Esophagus (tissue), 2 donors: ENCODE results near the gene TMC1. TPM values are rescaled to one million over a fixed set of nuclear protein-coding genes. Genes with fewer than 3 reads are reported as not detected.
A peak's percentile ranks its signal among the peaks of the same experiment; 100 is the strongest.

Experiments used
- H3K27ac ChIP-seq, 2 donors: one replicate each; pipeline ENCODE4 v1.5.1; 2013; ENCODE audit warnings: low read depth in 2 of 2, mild to moderate bottlenecking in 2 of 2, inconsistent platforms in 1 of 2, low read length in 1 of 2, moderate library complexity in 1 of 2
- H3K27me3 ChIP-seq, 2 donors: one replicate each; pipeline ENCODE4 v1.6.1; 2013; ENCODE audit warnings: low read length in 2 of 2, control low read depth in 1 of 2, mild to moderate bottlenecking in 1 of 2; ENCODE audit not compliant: insufficient read depth in 2 of 2, control insufficient read depth in 1 of 2
- H3K36me3 ChIP-seq, 2 donors: one replicate each; pipeline ENCODE4 v1.6.1; 2013; ENCODE audit warnings: low read length in 1 of 2; ENCODE audit not compliant: control insufficient read depth in 2 of 2, insufficient read depth in 2 of 2
- H3K4me1 ChIP-seq, 2 donors: one replicate each; pipeline ENCODE4 v1.6.1; 2013; ENCODE audit warnings: low read length in 1 of 2; ENCODE audit not compliant: control insufficient read depth in 2 of 2, insufficient read depth in 2 of 2
- H3K4me3 ChIP-seq, 2 donors: one replicate each; pipeline ENCODE4 v1.5.1; 2013; ENCODE audit warnings: low read length in 2 of 2, mild to moderate bottlenecking in 2 of 2, low read depth in 1 of 2, moderate library complexity in 1 of 2
- H3K9me3 ChIP-seq, 2 donors: one replicate each; pipeline ENCODE4 v1.6.1; 2013; ENCODE audit warnings: mild to moderate bottlenecking in 2 of 2, low read depth in 1 of 2, low read length in 1 of 2, moderate library complexity in 1 of 2; ENCODE audit not compliant: control insufficient read depth in 2 of 2, insufficient read depth in 1 of 2
- WGBS, 2 donors: extraction: QIAGEN DNeasy Blood & Tissue Kit; methylation state at CpG; one replicate each; pipeline ENCODE4 v1.1.7; 2013; 5-methylcytosine and 5-hydroxymethylcytosine counted together
- polyA plus RNA-seq, 2 donors: library from polyadenylated mRNA; stranded (reverse); fragments of 200-250 nt; gene quantifications; one replicate each; pipeline ENCODE4 v1.2.3, GENCODE V29; 2013
- donor health status: healthy with polysubstance abuse.
- donor health status: Bipolar disorder and iron deficiency.

TMC1 gene
- polyA plus RNA-seq, 2 donors: 6.1 to 10.3 TPM

GRCh38 chr9:72623156-72623555 is 101.7 kb downstream of the TMC1 start:
- H3K9me3 ChIP-seq: no peaks in the 10 kb centered on the region
- H3K4me1 ChIP-seq: no peaks in the 10 kb centered on the region
- no peaks in the 10 kb centered on the region for H3K36me3 ChIP-seq
- 40 to 45% methylated on average over 2 of the region's 2 CpGs for WGBS, 2 donors
- H3K27me3 ChIP-seq: no peaks in the 10 kb centered on the region
- H3K4me3 ChIP-seq: no peak overlapping the region
- H3K27ac ChIP-seq: no peak overlapping the region

DNA sequence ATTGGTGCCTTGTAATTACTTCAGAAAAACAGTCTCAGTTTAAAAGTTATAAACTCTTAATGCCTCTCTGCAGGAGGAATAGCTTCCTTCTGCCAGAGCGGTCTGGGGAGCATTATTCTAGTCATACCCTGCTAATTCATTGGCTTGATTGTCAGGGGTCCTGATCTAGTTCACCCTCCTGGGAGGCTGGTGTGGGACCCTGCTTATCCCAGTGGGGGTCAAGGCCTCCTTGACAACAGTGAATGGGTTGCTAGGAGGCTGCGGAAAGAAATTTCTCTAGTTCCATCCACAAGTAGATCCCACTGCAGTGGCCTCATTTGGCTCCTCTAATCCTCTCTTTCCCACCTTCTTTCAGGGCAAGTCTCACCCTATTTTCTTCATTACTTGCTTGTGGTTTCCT is 105.7 kb downstream of the TMC1 start:
- WGBS, 2 donors: 93 to 97% methylated on average over 2 of the region's 2 CpGs
- Histone ChIP-seq H3K4me1 (peaks cover 0 to 2% of the 10 kb centered on the region in 2 donors), H3K9me3 (no peaks in the 10 kb centered on the region), H3K27me3 (no peaks in the 10 kb centered on the region), H3K4me3 (no peak overlapping the region), H3K27ac (no peak overlapping the region), H3K36me3 (no peaks in the 10 kb centered on the region)

GRCh38 chr9:72627956-72628540 is 106.6 kb downstream of the TMC1 start:
- Histone ChIP-seq H3K27ac (no peak overlapping the region), H3K4me3 (no peak overlapping the region), H3K4me1 (peaks cover 0 to 2% of the 10 kb centered on the region in 2 donors), H3K27me3 (no peaks in the 10 kb centered on the region), H3K9me3 (no peaks in the 10 kb centered on the region), H3K36me3 (no peaks in the 10 kb centered on the region)
- 76 to 79% methylated on average over 7 of the region's 7 CpGs for WGBS, 2 donors

- WGBS, 2 donors: 14 to 39% methylated on average over 5 of the region's 5 CpGs
Observed at GRCh38 chr9:72633966-72634365, 112.6 kb downstream of the TMC1 start.

DNA sequence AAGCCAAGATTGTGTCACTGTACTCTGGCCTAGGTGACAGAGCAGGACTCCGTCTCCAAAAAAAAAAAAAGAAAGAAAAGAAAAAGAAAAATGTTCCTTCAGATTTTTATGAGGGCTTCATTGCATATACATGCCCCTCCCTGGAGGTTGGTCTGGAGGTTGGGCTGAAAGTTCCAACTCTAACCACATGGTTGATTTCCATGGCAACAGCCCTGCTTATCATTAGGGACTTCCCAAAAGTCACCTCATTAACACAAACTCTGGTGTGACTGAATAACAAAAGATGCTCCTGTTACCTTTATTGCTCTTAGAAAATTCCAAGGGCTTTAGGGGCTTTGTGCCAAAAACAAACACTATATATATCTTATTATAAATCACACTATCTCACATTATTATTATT is 113.8 kb downstream of the TMC1 start:
- Histone ChIP-seq H3K27me3 (no peaks in the 10 kb centered on the region), H3K9me3 (peaks cover 2 to 3% of the 10 kb centered on the region in 2 donors), H3K27ac (no peak overlapping the region), H3K4me3 (no peak overlapping the region), H3K4me1 (no peaks in the 10 kb centered on the region), H3K36me3 (no peaks in the 10 kb centered on the region)
- 67 to 89% methylated on average over 1 of the region's 1 CpG for WGBS, 2 donors

More at GRCh38 chr9:72633966-72634365, 112.6 kb downstream of the TMC1 start:
- no peaks in the 10 kb centered on the region for H3K27me3 ChIP-seq
- peaks cover 2 to 3% of the 10 kb centered on the region in 2 donors for H3K9me3 ChIP-seq
- peak overlapping the region in 1 of 2 donors; percentile 4 for H3K27ac ChIP-seq
- H3K36me3 ChIP-seq: no peaks in the 10 kb centered on the region
- H3K4me3 ChIP-seq: no peak overlapping the region
- no peaks in the 10 kb centered on the region for H3K4me1 ChIP-seq

GRCh38 chr9:72636621-72637020 is 115.2 kb downstream of the TMC1 start:
- no peak overlapping the region for H3K27ac ChIP-seq
- H3K36me3 ChIP-seq: no peaks in the 10 kb centered on the region
- WGBS, 2 donors: 54 to 65% methylated on average over 3 of the region's 3 CpGs
- no peak overlapping the region for H3K4me3 ChIP-seq
- H3K27me3 ChIP-seq: no peaks in the 10 kb centered on the region
- peaks cover 2 to 3% of the 10 kb centered on the region in 2 donors for H3K9me3 ChIP-seq
- H3K4me1 ChIP-seq: no peaks in the 10 kb centered on the region

GRCh38 chr9:72643651-72644050 is 122.2 kb downstream of the TMC1 start:
- Histone ChIP-seq H3K36me3 (no peaks in the 10 kb centered on the region), H3K4me1 (no peaks in the 10 kb centered on the region), H3K27ac (no peak overlapping the region), H3K9me3 (no peaks in the 10 kb centered on the region), H3K27me3 (no peaks in the 10 kb centered on the region), H3K4me3 (no peak overlapping the region)

DNA sequence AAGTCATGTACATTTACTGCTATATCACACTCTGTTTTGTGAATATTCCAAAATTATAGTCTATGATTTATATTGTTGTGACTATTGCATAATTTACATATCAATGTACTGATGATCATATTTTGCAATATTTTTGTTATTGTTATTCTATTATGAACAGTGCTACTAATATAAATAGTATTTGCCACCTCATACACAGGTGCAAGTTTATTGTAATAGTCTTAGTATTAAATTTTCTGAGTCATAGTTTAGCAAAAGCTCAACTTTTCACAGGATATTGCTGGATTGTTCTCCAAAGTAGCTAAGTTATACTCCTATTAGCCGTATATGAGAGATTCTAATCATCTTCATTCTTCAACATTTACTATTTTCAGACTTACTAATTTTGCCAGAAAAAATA is 124.7 kb downstream of the TMC1 start:
- Histone ChIP-seq H3K36me3 (no peaks in the 10 kb centered on the region), H3K4me3 (no peak overlapping the region), H3K9me3 (no peaks in the 10 kb centered on the region), H3K4me1 (no peaks in the 10 kb centered on the region), H3K27me3 (no peaks in the 10 kb centered on the region), H3K27ac (no peak overlapping the region)
- 78 to 81% methylated on average over 1 of the region's 1 CpG for WGBS, 2 donors

DNA sequence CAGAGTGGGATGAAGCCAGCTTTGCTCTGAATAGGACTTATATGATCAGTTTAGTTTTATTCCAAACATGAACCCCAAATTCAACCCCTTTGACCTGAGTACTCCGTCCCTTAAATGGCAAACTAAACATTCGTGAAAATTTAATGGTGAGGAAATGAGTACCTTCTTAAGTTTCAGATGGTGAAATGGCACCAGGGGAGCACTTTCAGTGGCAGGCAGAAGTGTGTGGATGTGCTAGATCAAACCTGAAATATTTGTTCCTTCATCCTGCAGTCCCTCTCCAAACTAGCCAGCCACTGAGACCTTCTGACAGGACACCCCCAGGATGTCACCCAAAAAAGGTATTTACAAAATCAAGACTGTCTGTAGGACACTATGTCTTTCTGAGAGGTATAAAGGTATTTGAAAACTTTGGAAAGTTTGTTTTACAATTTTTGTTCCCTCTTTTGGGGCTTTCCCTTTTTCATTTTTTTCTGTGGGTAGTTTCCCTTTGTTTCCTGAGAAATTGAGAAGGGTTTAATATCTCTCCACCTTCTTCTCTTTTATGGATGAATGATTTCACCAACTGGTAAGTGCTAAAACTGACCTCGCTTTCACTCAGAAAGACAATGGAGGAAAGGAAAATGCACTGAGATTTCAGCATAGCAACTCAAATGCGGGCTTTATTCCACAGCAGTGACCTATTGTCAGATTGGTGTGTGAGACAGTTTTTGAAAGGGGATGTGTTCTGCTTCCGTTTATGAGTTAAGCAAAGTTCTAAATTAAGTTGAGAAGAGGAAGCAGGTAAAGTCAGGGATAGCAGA is 127.1 kb downstream of the TMC1 start:
- no peaks in the 10 kb centered on the region for H3K27me3 ChIP-seq
- no peaks in the 10 kb centered on the region for H3K9me3 ChIP-seq
- H3K4me1 ChIP-seq: no peaks in the 10 kb centered on the region
- H3K36me3 ChIP-seq: no peaks in the 10 kb centered on the region
- 51 to 56% methylated on average over 5 of the region's 5 CpGs for whole genome bisulfite sequencing, 2 donors
- no peak overlapping the region for H3K4me3 ChIP-seq
- no peak overlapping the region for H3K27ac ChIP-seq

- Histone ChIP-seq H3K9me3 (no peaks in the 10 kb centered on the region), H3K27ac (no peak overlapping the region), H3K4me3 (no peak overlapping the region), H3K36me3 (no peaks in the 10 kb centered on the region), H3K27me3 (no peaks in the 10 kb centered on the region), H3K4me1 (no peaks in the 10 kb centered on the region)
- WGBS, 2 donors: 13 to 24% methylated on average over 1 of the region's 1 CpG
Observed at GRCh38 chr9:72649127-72649442, 127.7 kb downstream of the TMC1 start.
